Skeletal muscle satellite cell (primary cell): Measurements from ENCODE around the gene TMEM170B. TPM values are rescaled to one million over a fixed set of nuclear protein-coding genes. Genes with fewer than 3 reads are reported as not detected.

Experiments
- H3K27me3 ChIP-seq: 2 replicates; pipeline ENCODE4 v1.7.0; 2013; ENCODE audit warnings: low read length; ENCODE audit not compliant: control insufficient read depth, insufficient read depth
- H3K36me3 ChIP-seq: 2 replicates; pipeline ENCODE4 v1.7.0; 2013; ENCODE audit warnings: mild to moderate bottlenecking, control low read depth, low read length; ENCODE audit not compliant: insufficient read depth
- H3K4me1 ChIP-seq: 2 replicates; pipeline ENCODE4 v1.7.0; 2013; ENCODE audit warnings: low read length; ENCODE audit not compliant: control insufficient read depth, insufficient read depth
- H3K4me2 ChIP-seq: 2 replicates; pipeline ENCODE4 v1.7.0; 2013; ENCODE audit warnings: mild to moderate bottlenecking, low read length
- H3K4me3 ChIP-seq: 2 replicates; pipeline ENCODE4 v1.7.0; 2013; ENCODE audit warnings: low read length
- H3K9ac ChIP-seq: 2 replicates; pipeline ENCODE4 v1.7.0; 2013; ENCODE audit warnings: mild to moderate bottlenecking, low read depth, low read length, moderate library complexity
- H3K9me3 ChIP-seq: replicated peaks from 2 replicates; pipeline ENCODE4 v1.7.0; 2013; ENCODE audit warnings: mild to moderate bottlenecking, control low read depth, low read length
- small RNA-seq: library from RNA; depleted of rRNA; stranded (forward); fragments of <200 nt; gene quantifications from one replicate; pipeline ENCODE3, GENCODE V24; 2012

The TMEM170B gene

GRCh38 chr6:11623272-11623671, 85.7 kb downstream of the TMEM170B start:
- H3K27me3 ChIP-seq, result no peaks in the 10 kb centered on the region
- H3K36me3 ChIP-seq, result peaks cover 4% of the 10 kb centered on the region
- H3K9me3 ChIP-seq, result peaks cover 3% of the 10 kb centered on the region
- no peak overlapping the region for H3K4me3 ChIP-seq
- no peaks in the 10 kb centered on the region for H3K4me1 ChIP-seq
- no peak overlapping the region for H3K9ac ChIP-seq
- no peak overlapping the region for H3K4me2 ChIP-seq

DNA sequence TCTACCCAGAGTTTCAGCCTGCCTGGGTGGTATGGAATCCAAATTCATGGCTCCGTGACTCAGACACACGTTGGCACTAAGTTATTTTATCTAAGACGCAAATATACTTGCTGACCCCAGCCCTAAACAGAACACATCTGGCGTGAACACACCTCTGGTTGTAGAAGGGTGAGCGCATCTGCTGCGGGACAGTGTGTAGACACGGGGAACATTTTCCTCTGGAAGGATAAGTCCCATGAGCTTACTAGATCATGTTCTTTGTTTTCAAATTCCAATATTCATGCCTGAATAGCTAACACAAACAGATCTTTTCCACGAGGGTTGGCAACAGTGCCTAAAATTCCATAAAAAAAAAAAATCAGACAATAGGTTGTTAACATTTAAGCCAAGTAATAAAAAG, 87.8 kb downstream of the TMEM170B start:
- no peak overlapping the region for H3K4me2 ChIP-seq
- H3K9me3 ChIP-seq, result peaks cover 3% of the 10 kb centered on the region
- no peak overlapping the region for H3K4me3 ChIP-seq
- H3K4me1 ChIP-seq, result no peaks in the 10 kb centered on the region
- no peak overlapping the region for H3K9ac ChIP-seq
- no peaks in the 10 kb centered on the region for H3K27me3 ChIP-seq
- peaks cover 4% of the 10 kb centered on the region for H3K36me3 ChIP-seq

DNA sequence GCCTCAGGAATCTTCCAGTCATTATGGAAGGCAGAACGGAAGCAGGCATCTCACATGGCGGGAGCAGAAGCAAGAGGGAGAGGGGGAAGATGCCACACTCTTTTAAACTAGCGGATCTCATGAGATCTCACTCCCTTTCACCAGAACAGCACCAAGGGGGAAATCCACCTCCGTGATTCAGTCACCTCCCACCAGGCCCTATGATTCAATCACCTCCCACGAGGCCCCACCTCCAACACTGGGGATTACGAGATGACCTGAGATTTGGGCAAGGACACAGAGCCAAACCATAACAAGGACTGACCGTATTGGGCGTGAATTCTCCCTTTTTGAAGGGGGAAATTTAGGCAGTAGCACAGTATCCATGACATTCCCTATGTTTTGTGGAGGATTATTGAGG, 88.8 kb downstream of the TMEM170B start:
- H3K4me1 ChIP-seq, result no peaks in the 10 kb centered on the region
- H3K27me3 ChIP-seq, result no peaks in the 10 kb centered on the region
- peaks cover 4% of the 10 kb centered on the region for H3K36me3 ChIP-seq
- no peak overlapping the region for H3K9ac ChIP-seq
- no peak overlapping the region for H3K4me3 ChIP-seq
- peaks cover 3% of the 10 kb centered on the region for H3K9me3 ChIP-seq
- H3K4me2 ChIP-seq, result no peak overlapping the region

DNA sequence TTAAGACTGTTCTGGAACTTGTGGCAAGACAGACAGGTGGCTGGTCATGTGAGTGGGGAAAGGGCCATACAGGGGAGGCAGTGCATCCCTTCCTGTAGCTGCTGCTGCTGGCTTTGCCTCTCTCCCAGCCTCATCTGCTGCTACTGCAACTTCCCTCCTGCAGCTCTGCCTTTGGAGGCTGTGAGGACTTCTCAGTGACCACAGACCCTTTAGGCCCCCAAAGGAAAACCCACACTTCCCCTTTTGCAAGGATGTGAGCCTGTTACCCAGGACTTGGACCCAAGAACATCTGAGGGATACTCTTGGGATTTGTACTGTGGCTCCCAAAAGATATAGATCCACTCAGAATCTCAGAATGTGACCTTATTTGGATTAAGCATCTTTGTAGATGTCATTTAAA, 91.0 kb downstream of the TMEM170B start:
- H3K4me2 ChIP-seq, result no peak overlapping the region
- H3K4me3 ChIP-seq, result no peak overlapping the region
- H3K4me1 ChIP-seq, result peaks cover 19% of the 10 kb centered on the region
- H3K36me3 ChIP-seq, result no peaks in the 10 kb centered on the region
- H3K9ac ChIP-seq, result no peak overlapping the region
- H3K27me3 ChIP-seq, result no peaks in the 10 kb centered on the region
- H3K9me3 ChIP-seq, result peaks cover 3% of the 10 kb centered on the region

- Histone ChIP-seq H3K27me3 (no peaks in the 10 kb centered on the region), H3K4me1 (peaks cover 19% of the 10 kb centered on the region), H3K4me2 (no peak overlapping the region), H3K9me3 (no peaks in the 10 kb centered on the region), H3K4me3 (no peak overlapping the region), H3K36me3 (no peaks in the 10 kb centered on the region), H3K9ac (no peak overlapping the region)
Measured at GRCh38 chr6:11631008-11631407, 93.5 kb downstream of the TMEM170B start.

GRCh38 chr6:11631539-11631938, 94.0 kb downstream of the TMEM170B start:
- Histone ChIP-seq H3K4me1 (peaks cover 19% of the 10 kb centered on the region), H3K4me2 (no peak overlapping the region), H3K27me3 (no peaks in the 10 kb centered on the region), H3K36me3 (no peaks in the 10 kb centered on the region), H3K4me3 (no peak overlapping the region), H3K9me3 (no peaks in the 10 kb centered on the region), H3K9ac (peak overlapping the region; percentile 70)

- Histone ChIP-seq H3K4me3 (no peak overlapping the region), H3K9ac (peak overlapping the region; percentile 70), H3K4me1 (peaks cover 23% of the 10 kb centered on the region), H3K27me3 (no peaks in the 10 kb centered on the region), H3K4me2 (no peak overlapping the region), H3K9me3 (no peaks in the 10 kb centered on the region), H3K36me3 (no peaks in the 10 kb centered on the region)
Measured at GRCh38 chr6:11632231-11632630, 94.7 kb downstream of the TMEM170B start.

- Histone ChIP-seq H3K36me3 (no peaks in the 10 kb centered on the region), H3K4me2 (no peak overlapping the region), H3K4me1 (peaks cover 29% of the 10 kb centered on the region), H3K9ac (peak overlapping the region; percentile 70), H3K9me3 (no peaks in the 10 kb centered on the region), H3K27me3 (no peaks in the 10 kb centered on the region), H3K4me3 (no peak overlapping the region)
Measured at GRCh38 chr6:11632795-11633511, 95.4 kb downstream of the TMEM170B start.

Small RNA genes within 50 kb of the gene (small RNA-seq; reads per million reads assigned to genes)
- not detected for gene RNU1-64P
